Measurements from ENCODE around the gene LYVE1. TPM values are rescaled to one million over a fixed set of nuclear protein-coding genes. Genes with fewer than 3 reads are reported as not detected.

Gene LYVE1
- total RNA-seq, 1 donor from 2014 or later: 95.2 TPM

DNA sequence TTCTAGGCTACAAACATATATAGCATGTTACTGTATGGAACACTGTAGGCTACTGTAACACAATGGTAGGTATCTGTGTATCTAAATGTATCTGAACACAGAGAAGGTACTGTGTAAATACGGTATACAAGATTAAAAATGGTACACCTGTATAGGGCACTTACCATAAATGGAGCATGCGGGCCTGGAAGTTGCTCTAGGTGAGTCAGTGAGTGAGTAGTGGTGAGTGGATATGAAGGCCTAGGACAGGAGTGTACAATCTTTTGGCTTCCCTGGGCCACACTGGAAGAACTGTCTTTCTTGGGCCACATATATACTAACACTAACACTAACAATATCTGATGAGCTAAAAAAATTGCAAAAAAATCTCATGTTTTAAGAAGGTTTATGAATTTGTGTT lies 48.8 kb downstream of the LYVE1 start:
- Histone ChIP-seq H3K27me3 (ENCODE audit: low read depth) (no peaks in the 10 kb centered on the region), H3K4me3 (no peak overlapping the region), H3K36me3 (peaks cover 67% of the 10 kb centered on the region), H3K4me1 (peaks cover 13% of the 10 kb centered on the region), H3K27ac (no peak overlapping the region), H3K9me3 (no peaks in the 10 kb centered on the region)
- intact Hi-C loops (cut with DNase I): no loop called here
- TF ChIP-seq, protein P1, sequence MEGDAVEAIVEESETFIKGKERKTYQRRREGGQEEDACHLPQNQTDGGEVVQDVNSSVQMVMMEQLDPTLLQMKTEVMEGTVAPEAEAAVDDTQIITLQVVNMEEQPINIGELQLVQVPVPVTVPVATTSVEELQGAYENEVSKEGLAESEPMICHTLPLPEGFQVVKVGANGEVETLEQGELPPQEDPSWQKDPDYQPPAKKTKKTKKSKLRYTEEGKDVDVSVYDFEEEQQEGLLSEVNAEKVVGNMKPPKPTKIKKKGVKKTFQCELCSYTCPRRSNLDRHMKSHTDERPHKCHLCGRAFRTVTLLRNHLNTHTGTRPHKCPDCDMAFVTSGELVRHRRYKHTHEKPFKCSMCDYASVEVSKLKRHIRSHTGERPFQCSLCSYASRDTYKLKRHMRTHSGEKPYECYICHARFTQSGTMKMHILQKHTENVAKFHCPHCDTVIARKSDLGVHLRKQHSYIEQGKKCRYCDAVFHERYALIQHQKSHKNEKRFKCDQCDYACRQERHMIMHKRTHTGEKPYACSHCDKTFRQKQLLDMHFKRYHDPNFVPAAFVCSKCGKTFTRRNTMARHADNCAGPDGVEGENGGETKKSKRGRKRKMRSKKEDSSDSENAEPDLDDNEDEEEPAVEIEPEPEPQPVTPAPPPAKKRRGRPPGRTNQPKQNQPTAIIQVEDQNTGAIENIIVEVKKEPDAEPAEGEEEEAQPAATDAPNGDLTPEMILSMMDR (IDR thresholded peaks at IDR 0.05): no peak
- ATAC-seq (no peak), DNase-seq (no peak)

DNA sequence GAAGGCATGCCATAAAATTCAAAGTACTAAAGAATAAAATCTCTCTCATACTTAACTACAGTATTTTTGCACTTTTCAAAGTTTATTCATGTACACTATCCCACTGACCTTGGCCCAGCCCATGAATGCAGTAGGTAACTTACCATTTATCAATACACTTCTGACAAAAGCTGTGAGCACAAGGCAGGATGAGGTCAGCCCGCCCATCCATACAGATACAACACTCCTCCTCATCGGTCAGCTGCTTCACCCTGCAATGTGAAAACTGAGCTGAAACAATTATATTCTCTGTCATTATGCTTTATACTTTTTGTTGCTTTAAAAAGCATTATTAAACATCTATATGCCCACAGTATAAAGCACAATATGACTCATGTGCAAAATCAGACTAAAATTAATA lies 49.6 kb downstream of the LYVE1 start:
- Histone ChIP-seq H3K4me3 (no peak overlapping the region), H3K27me3 (ENCODE audit: low read depth) (no peaks in the 10 kb centered on the region), H3K36me3 (peaks cover 65% of the 10 kb centered on the region), H3K4me1 (peaks cover 19% of the 10 kb centered on the region), H3K27ac (no peak overlapping the region), H3K9me3 (no peaks in the 10 kb centered on the region)
- no peak for DNase-seq
- no peak for ATAC-seq
- intact Hi-C loops (cut with DNase I): no loop called here
- TF ChIP-seq, protein P1 (IDR thresholded peaks at IDR 0.05): no peak

DNA sequence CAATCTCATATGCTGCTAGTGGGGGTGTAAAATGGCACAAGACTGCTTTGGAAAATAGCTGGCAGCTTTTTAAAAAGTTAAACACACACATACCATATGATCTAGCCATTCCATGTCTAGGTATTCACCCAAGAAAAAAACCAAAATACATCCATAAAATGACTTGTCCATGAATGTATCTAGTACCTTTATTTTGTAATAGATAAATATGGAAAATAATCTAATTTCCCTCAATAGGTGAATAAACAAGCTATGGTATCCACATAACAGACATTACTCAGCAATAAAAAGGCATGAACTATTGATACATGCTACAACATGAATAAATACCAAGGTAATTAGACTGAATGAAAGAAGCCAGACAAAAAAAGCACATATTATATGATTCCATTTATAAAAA lies 50.3 kb downstream of the LYVE1 start:
- peaks cover 64% of the 10 kb centered on the region for H3K36me3 ChIP-seq
- H3K27me3 ChIP-seq (ENCODE audit: low read depth): no peaks in the 10 kb centered on the region
- TF ChIP-seq, protein P1 (IDR thresholded peaks at IDR 0.05): no peak
- DNase-seq (no peak), ATAC-seq (no peak)
- intact Hi-C loops (cut with DNase I): no loop called here
- H3K4me1 ChIP-seq: peaks cover 15% of the 10 kb centered on the region
- no peak overlapping the region for H3K4me3 ChIP-seq
- no peaks in the 10 kb centered on the region for H3K9me3 ChIP-seq
- no peak overlapping the region for H3K27ac ChIP-seq

DNA sequence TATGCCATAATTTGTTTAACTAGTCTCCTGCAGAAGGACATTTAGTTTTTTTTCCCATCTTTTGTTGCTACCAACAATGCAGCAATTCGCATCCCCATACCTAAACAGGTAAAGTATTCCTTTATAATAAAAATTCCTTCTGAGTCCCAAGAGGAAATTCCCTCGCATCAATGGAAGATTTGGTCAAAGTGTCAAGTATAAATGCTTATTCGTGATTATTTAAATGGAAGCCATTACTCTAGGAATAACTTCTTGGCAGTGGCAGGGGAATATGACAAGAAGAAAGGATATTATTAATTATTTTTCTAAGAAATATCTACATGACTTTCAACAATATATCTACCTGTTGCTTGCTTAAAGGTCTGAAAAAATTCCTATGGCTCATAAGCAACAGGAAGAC lies 53.0 kb downstream of the LYVE1 start:
- H3K4me3 ChIP-seq: no peak overlapping the region
- intact Hi-C loops (cut with DNase I): no loop called here
- no peak overlapping the region for H3K27ac ChIP-seq
- H3K9me3 ChIP-seq: no peaks in the 10 kb centered on the region
- peaks cover 44% of the 10 kb centered on the region for H3K36me3 ChIP-seq
- no peaks in the 10 kb centered on the region for H3K27me3 ChIP-seq (ENCODE audit: low read depth)
- ATAC-seq (no peak), DNase-seq (no peak)
- TF ChIP-seq, protein P1 (IDR thresholded peaks at IDR 0.05): no peak
- H3K4me1 ChIP-seq: peaks cover 7% of the 10 kb centered on the region

DNA sequence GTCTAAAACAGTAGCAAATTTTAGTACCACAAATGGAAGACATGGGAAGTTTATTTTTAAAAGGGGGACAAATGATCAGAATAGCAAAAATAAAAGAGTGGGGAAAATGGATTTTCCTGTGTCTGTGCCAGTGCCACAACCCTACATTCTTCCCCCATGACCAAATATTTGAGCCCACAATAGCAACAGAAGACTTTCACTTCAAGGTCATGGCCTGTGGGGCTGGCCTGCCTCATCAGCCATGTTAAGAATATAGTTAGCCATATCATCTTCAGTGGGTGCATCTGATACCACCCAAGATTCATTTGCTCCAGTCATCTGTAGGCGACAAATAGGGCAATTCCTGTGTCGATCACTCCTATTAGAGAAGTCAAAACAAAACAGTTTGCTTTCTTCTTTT lies 53.8 kb downstream of the LYVE1 start:
- Histone ChIP-seq H3K4me3 (no peak overlapping the region), H3K27me3 (ENCODE audit: low read depth) (no peaks in the 10 kb centered on the region), H3K9me3 (no peaks in the 10 kb centered on the region), H3K4me1 (peaks cover 7% of the 10 kb centered on the region), H3K27ac (no peak overlapping the region), H3K36me3 (peaks cover 37% of the 10 kb centered on the region)
- TF ChIP-seq, protein P1 (IDR thresholded peaks at IDR 0.05): no peak
- DNase-seq (no peak), ATAC-seq (no peak)
- intact Hi-C loops (cut with DNase I): no loop called here

DNA sequence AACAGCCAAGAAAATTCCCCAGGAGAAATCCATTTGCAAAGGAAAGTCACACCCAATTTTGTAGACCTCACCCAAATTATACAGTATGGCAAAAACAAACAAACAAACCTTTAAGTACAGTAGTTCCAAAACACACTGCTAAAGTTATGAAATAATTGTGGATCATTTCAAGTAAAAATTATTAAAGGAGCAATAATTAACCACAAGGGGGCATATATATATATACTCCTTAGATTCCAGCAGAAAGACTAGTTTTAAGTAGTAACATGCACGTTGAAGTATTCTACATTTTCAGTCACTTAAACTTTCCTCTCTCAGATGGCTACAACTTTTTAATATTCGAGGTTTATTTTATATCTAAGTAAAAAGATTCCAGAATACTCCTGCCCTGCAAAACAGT lies 54.3 kb downstream of the LYVE1 start:
- Histone ChIP-seq H3K27ac (no peak overlapping the region), H3K36me3 (peaks cover 32% of the 10 kb centered on the region), H3K4me3 (no peak overlapping the region), H3K4me1 (peaks cover 7% of the 10 kb centered on the region), H3K9me3 (no peaks in the 10 kb centered on the region), H3K27me3 (ENCODE audit: low read depth) (no peaks in the 10 kb centered on the region)
- TF ChIP-seq, protein P1 (IDR thresholded peaks at IDR 0.05): peak; percentile 36
- DNase-seq: no peak
- intact Hi-C loops (cut with DNase I): no loop called here
- ATAC-seq: no peak
